Measurements from ENCODE around the gene CCDC91.

The CCDC91 gene

GRCh38 chr12:28355161-28355560 is 164.9 kb downstream of the CCDC91 start:
- Histone ChIP-seq H3K4me3 (ENCODE audit: low read depth, low read length) (no peak overlapping the region), H2BK12ac (ENCODE audit: low read length) (no peak overlapping the region), H3K27me3 (ENCODE audit: insufficient read depth, low read length) (no peaks in the 10 kb centered on the region), H2AK5ac (ENCODE audit: low read length) (no peak overlapping the region), H3K36me3 (ENCODE audit: control insufficient read depth in 1 of 2, insufficient read depth in 2 of 2, low read length in 2 of 2) (peaks cover 0 to 2% of the 10 kb centered on the region in 2 experiments), H4K8ac (ENCODE audit: low read depth, low read length) (no peak overlapping the region), H3K14ac (ENCODE audit: low read length) (no peak overlapping the region), H3K79me1 (ENCODE audit: low read length) (no peaks in the 10 kb centered on the region), H3K79me2 (ENCODE audit: control insufficient read depth, insufficient read depth, low read length, poor library complexity) (no peaks in the 10 kb centered on the region), H2BK5ac (ENCODE audit: low read depth, low read length, poor library complexity) (no peak overlapping the region), H3K23ac (ENCODE audit: low read length) (no peak overlapping the region), H3K27ac (ENCODE audit: low read depth, low read length) (no peak overlapping the region), H3K4ac (ENCODE audit: low read depth, low read length) (no peak overlapping the region), H3K9me3 (ENCODE audit: insufficient read depth, low read depth, low read length) (no peaks in the 10 kb centered on the region), H3K4me2 (ENCODE audit: low read length) (no peak overlapping the region), H2AFZ (ENCODE audit: insufficient read depth, low read length, poor library complexity) (no peak overlapping the region), H2BK120ac (ENCODE audit: insufficient read depth, low read length, poor library complexity) (no peak overlapping the region), H4K91ac (ENCODE audit: low read depth, low read length) (no peak overlapping the region), H3K18ac (ENCODE audit: low read length) (no peak overlapping the region), H4K12ac (ENCODE audit: low read depth, low read length) (no peak overlapping the region), H3K9ac (ENCODE audit: low read length) (no peak overlapping the region), H3K4me1 (ENCODE audit: control insufficient read depth in 1 of 2, insufficient read depth in 2 of 2, low read length in 2 of 2) (no peaks in the 10 kb centered on the region)
- DNase-seq, result no peak

- Histone ChIP-seq H3K4me3 (ENCODE audit: low read depth, low read length) (no peak overlapping the region), H3K79me1 (ENCODE audit: low read length) (no peaks in the 10 kb centered on the region), H3K4me2 (ENCODE audit: low read length) (no peak overlapping the region), H4K8ac (ENCODE audit: low read depth, low read length) (no peak overlapping the region), H3K27me3 (ENCODE audit: insufficient read depth, low read length) (no peaks in the 10 kb centered on the region), H4K12ac (ENCODE audit: low read depth, low read length) (no peak overlapping the region), H3K14ac (ENCODE audit: low read length) (no peak overlapping the region), H3K36me3 (ENCODE audit: control insufficient read depth in 1 of 2, insufficient read depth in 2 of 2, low read length in 2 of 2) (no peaks in the 10 kb centered on the region), H3K4me1 (ENCODE audit: control insufficient read depth in 1 of 2, insufficient read depth in 2 of 2, low read length in 2 of 2) (no peaks in the 10 kb centered on the region), H2BK12ac (ENCODE audit: low read length) (no peak overlapping the region), H3K18ac (ENCODE audit: low read length) (no peak overlapping the region), H3K9me3 (ENCODE audit: insufficient read depth, low read depth, low read length) (no peaks in the 10 kb centered on the region), H3K27ac (ENCODE audit: low read depth, low read length) (no peak overlapping the region), H3K9ac (ENCODE audit: low read length) (no peak overlapping the region), H4K91ac (ENCODE audit: low read depth, low read length) (no peak overlapping the region), H3K79me2 (ENCODE audit: control insufficient read depth, insufficient read depth, low read length, poor library complexity) (no peaks in the 10 kb centered on the region), H3K4ac (ENCODE audit: low read depth, low read length) (no peak overlapping the region), H2BK120ac (ENCODE audit: insufficient read depth, low read length, poor library complexity) (no peak overlapping the region), H2AFZ (ENCODE audit: insufficient read depth, low read length, poor library complexity) (no peak overlapping the region), H3K23ac (ENCODE audit: low read length) (no peak overlapping the region), H2BK5ac (ENCODE audit: low read depth, low read length, poor library complexity) (no peak overlapping the region), H2AK5ac (ENCODE audit: low read length) (no peak overlapping the region)
- DNase-seq, result no peak
- WGBS (ENCODE audit: extremely low coverage, insufficient coverage, insufficient read length), result no CpG with 5 or more reads among the region's 2 CpGs
Measured at GRCh38 chr12:28360253-28360652, 170.0 kb downstream of the CCDC91 start.

GRCh38 chr12:28367326-28367725 is 177.1 kb downstream of the CCDC91 start:
- Histone ChIP-seq H2BK5ac (ENCODE audit: low read depth, low read length, poor library complexity) (no peak overlapping the region), H3K23ac (ENCODE audit: low read length) (no peak overlapping the region), H2BK12ac (ENCODE audit: low read length) (no peak overlapping the region), H2BK120ac (ENCODE audit: insufficient read depth, low read length, poor library complexity) (no peak overlapping the region), H3K4me3 (ENCODE audit: low read depth, low read length) (no peak overlapping the region), H2AK5ac (ENCODE audit: low read length) (no peak overlapping the region), H3K27ac (ENCODE audit: low read depth, low read length) (no peak overlapping the region), H2AFZ (ENCODE audit: insufficient read depth, low read length, poor library complexity) (no peak overlapping the region), H3K9ac (ENCODE audit: low read length) (no peak overlapping the region), H3K79me1 (ENCODE audit: low read length) (no peaks in the 10 kb centered on the region), H4K12ac (ENCODE audit: low read depth, low read length) (no peak overlapping the region), H3K4me2 (ENCODE audit: low read length) (no peak overlapping the region), H3K4me1 (ENCODE audit: control insufficient read depth in 1 of 2, insufficient read depth in 2 of 2, low read length in 2 of 2) (no peaks in the 10 kb centered on the region), H3K9me3 (ENCODE audit: insufficient read depth, low read depth, low read length) (peaks cover 8% of the 10 kb centered on the region), H3K79me2 (ENCODE audit: control insufficient read depth, insufficient read depth, low read length, poor library complexity) (no peaks in the 10 kb centered on the region), H4K8ac (ENCODE audit: low read depth, low read length) (no peak overlapping the region), H3K4ac (ENCODE audit: low read depth, low read length) (no peak overlapping the region), H3K18ac (ENCODE audit: low read length) (no peak overlapping the region), H3K14ac (ENCODE audit: low read length) (no peak overlapping the region), H4K91ac (ENCODE audit: low read depth, low read length) (no peak overlapping the region), H3K27me3 (ENCODE audit: insufficient read depth, low read length) (no peaks in the 10 kb centered on the region), H3K36me3 (ENCODE audit: control insufficient read depth in 1 of 2, insufficient read depth in 2 of 2, low read length in 2 of 2) (peaks cover 5 to 9% of the 10 kb centered on the region in 2 experiments)
- DNase-seq, result no peak
- WGBS (ENCODE audit: extremely low coverage, insufficient coverage, insufficient read length), result no CpG with 5 or more reads among the region's 1 CpG

- no peak overlapping the region for H3K23ac ChIP-seq (ENCODE audit: low read length)
- H2BK5ac ChIP-seq (ENCODE audit: low read depth, low read length, poor library complexity), result no peak overlapping the region
- H2AFZ ChIP-seq (ENCODE audit: insufficient read depth, low read length, poor library complexity), result no peak overlapping the region
- no peaks in the 10 kb centered on the region for H3K4me1 ChIP-seq (ENCODE audit: control insufficient read depth in 1 of 2, insufficient read depth in 2 of 2, low read length in 2 of 2)
- H3K27me3 ChIP-seq (ENCODE audit: insufficient read depth, low read length), result no peaks in the 10 kb centered on the region
- H3K27ac ChIP-seq (ENCODE audit: low read depth, low read length), result no peak overlapping the region
- no peak for DNase-seq
- H3K14ac ChIP-seq (ENCODE audit: low read length), result no peak overlapping the region
- H3K4me3 ChIP-seq (ENCODE audit: low read depth, low read length), result no peak overlapping the region
- no peak overlapping the region for H3K4ac ChIP-seq (ENCODE audit: low read depth, low read length)
- no peak overlapping the region for H3K18ac ChIP-seq (ENCODE audit: low read length)
- peaks cover 5 to 9% of the 10 kb centered on the region in 2 experiments for H3K36me3 ChIP-seq (ENCODE audit: control insufficient read depth in 1 of 2, insufficient read depth in 2 of 2, low read length in 2 of 2)
- no peak overlapping the region for H2BK12ac ChIP-seq (ENCODE audit: low read length)
- no peaks in the 10 kb centered on the region for H3K79me2 ChIP-seq (ENCODE audit: control insufficient read depth, insufficient read depth, low read length, poor library complexity)
- H3K9ac ChIP-seq (ENCODE audit: low read length), result no peak overlapping the region
- WGBS (ENCODE audit: extremely low coverage, insufficient coverage, insufficient read length), result no CpG with 5 or more reads among the region's 2 CpGs
- peaks cover 8% of the 10 kb centered on the region for H3K9me3 ChIP-seq (ENCODE audit: insufficient read depth, low read depth, low read length)
- no peak overlapping the region for H4K91ac ChIP-seq (ENCODE audit: low read depth, low read length)
- no peak overlapping the region for H4K8ac ChIP-seq (ENCODE audit: low read depth, low read length)
- H3K4me2 ChIP-seq (ENCODE audit: low read length), result no peak overlapping the region
- no peaks in the 10 kb centered on the region for H3K79me1 ChIP-seq (ENCODE audit: low read length)
- no peak overlapping the region for H4K12ac ChIP-seq (ENCODE audit: low read depth, low read length)
- H2AK5ac ChIP-seq (ENCODE audit: low read length), result no peak overlapping the region
- H2BK120ac ChIP-seq (ENCODE audit: insufficient read depth, low read length, poor library complexity), result no peak overlapping the region
Measured at GRCh38 chr12:28367993-28368392, 177.7 kb downstream of the CCDC91 start.

Data from trophoblast cell (in vitro differentiated cells and primary cell).